ENCODE measurements around the gene PACC1. TPM values are rescaled to one million over a fixed set of nuclear protein-coding genes. Genes with fewer than 3 reads are reported as not detected.

Gene PACC1
- total and polyA plus RNA-seq, 10 of the 15 experiments (the other 5 are each of a cell fraction or from before 2014, with no cell fraction given) = 16.1 to 29.7 (median 19.3) TPM

DNA sequence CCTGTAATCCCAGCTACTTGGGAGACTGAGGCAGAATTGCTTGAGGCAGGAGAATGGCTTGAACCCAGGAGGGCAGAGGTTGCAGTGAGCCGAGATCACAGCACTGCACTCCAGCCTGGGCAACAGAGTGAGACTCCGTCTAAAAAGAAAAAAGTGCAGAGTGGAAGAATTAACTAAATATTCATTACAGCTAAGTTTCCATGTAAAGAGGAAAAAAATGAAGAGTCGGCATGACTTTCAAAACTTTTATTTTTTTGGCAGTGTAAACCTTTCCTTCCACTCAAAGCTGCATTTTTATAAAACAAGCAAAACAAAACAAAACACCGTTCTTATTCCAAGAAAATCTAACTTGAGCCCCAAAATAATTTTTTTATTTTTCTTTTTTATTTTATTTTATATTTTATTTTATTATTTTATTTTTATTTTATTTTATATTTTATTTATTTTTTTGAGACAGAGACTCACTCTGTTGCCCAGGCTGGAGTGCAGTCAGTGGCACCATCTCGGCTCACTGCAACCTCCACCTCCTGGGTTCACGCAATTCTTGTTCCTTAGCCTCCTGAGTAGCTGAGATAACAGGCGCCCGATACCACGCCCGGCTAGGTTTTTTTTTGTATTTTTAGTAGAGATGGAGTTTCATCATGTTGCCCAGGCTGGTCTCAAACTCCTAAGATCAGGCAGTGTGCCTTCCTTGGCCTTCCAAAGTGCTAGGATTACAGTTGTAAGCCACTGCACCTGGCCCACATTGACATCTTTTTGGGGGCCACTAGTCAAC lies 62.9 kb downstream of the PACC1 start:
- in situ Hi-C loops (cut with MboI) = no loop called here

More for the DNA sequence above, 62.9 kb downstream of the PACC1 start:
- 95% methylated on average over 10 of the region's 10 CpGs for WGBS (ENCODE audit: insufficient coverage, insufficient replicate concordance, low lambda C conversion rate, missing lambda C conversion rate)
- ChIA-PET SMC1A (ENCODE audit: uncharacterized antibody, unreplicated experiment) (interaction anchor here (0.9 to 1.3 kb wide), 5 partner anchors 13 to 281 kb away, joined by 3 read pairs; no protein-coding TSS in a partner anchor), RAD21 (ENCODE audit: unreplicated experiment) (interaction anchor here (1.1 to 1.6 kb wide), 3 partner anchors 35 to 104 kb away, joined by 3 to 5 read pairs (median 3); no protein-coding TSS in a partner anchor), POLR2A (interaction anchor here (0.6 kb wide), 1 partner anchor 35 kb away, joined by 5 read pairs; no protein-coding TSS in a partner anchor), CTCF (interaction anchor here (0.9 to 1.8 kb wide), 6 partner anchors 9 to 288 kb away, joined by 3 to 9 read pairs (median 4); no protein-coding TSS in a partner anchor)
- TF ChIP-seq RUNX3 (IDR thresholded peaks at IDR 0.05; ENCODE audit: low read length) (no peak), TBL1XR1 (IDR thresholded peaks at IDR 0.05; ENCODE audit: low read depth, low read length) (no peak), SUPT20H (IDR thresholded peaks at IDR 0.05; ENCODE audit: borderline replicate concordance, control insufficient read depth, low read depth, low read length) (no peak), EZH2 (IDR thresholded peaks at IDR 0.05; ENCODE audit: borderline replicate concordance, control insufficient read depth, low read depth, low read length) (no peak), SMC3 (IDR thresholded peaks at IDR 0.05; ENCODE audit: borderline replicate concordance, low read length) (no peak), IKZF2 (IDR thresholded peaks at IDR 0.05) (no peak), NFIC (IDR thresholded peaks at IDR 0.05; ENCODE audit: low read depth, low read length) (no peak), MYB (IDR thresholded peaks at IDR 0.05; ENCODE audit: borderline replicate concordance, low read depth, low read length) (no peak), SREBF2 (IDR thresholded peaks at IDR 0.05; ENCODE audit: low read length) (no peak), SIX5 (IDR thresholded peaks at IDR 0.05; ENCODE audit: low read depth, low read length, severe bottlenecking) (no peak), POLR2AphosphoS2 (IDR thresholded peaks at IDR 0.05; ENCODE audit: low read depth, low read length) (no peak), ZZZ3 (IDR thresholded peaks at IDR 0.05; ENCODE audit: control insufficient read depth, insufficient read length, low read depth) (no peak), IKZF1 (conservative IDR thresholded peaks at IDR 0.05) (no peak)
- TF ChIP-seq, protein P1, sequence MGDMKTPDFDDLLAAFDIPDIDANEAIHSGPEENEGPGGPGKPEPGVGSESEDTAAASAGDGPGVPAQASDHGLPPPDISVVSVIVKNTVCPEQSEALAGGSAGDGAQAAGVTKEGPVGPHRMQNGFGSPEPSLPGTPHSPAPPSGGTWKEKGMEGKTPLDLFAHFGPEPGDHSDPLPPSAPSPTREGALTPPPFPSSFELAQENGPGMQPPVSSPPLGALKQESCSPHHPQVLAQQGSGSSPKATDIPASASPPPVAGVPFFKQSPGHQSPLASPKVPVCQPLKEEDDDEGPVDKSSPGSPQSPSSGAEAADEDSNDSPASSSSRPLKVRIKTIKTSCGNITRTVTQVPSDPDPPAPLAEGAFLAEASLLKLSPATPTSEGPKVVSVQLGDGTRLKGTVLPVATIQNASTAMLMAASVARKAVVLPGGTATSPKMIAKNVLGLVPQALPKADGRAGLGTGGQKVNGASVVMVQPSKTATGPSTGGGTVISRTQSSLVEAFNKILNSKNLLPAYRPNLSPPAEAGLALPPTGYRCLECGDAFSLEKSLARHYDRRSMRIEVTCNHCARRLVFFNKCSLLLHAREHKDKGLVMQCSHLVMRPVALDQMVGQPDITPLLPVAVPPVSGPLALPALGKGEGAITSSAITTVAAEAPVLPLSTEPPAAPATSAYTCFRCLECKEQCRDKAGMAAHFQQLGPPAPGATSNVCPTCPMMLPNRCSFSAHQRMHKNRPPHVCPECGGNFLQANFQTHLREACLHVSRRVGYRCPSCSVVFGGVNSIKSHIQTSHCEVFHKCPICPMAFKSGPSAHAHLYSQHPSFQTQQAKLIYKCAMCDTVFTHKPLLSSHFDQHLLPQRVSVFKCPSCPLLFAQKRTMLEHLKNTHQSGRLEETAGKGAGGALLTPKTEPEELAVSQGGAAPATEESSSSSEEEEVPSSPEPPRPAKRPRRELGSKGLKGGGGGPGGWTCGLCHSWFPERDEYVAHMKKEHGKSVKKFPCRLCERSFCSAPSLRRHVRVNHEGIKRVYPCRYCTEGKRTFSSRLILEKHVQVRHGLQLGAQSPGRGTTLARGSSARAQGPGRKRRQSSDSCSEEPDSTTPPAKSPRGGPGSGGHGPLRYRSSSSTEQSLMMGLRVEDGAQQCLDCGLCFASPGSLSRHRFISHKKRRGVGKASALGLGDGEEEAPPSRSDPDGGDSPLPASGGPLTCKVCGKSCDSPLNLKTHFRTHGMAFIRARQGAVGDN (IDR thresholded peaks at IDR 0.05) = no peak
- TF ChIP-seq, protein P2, sequence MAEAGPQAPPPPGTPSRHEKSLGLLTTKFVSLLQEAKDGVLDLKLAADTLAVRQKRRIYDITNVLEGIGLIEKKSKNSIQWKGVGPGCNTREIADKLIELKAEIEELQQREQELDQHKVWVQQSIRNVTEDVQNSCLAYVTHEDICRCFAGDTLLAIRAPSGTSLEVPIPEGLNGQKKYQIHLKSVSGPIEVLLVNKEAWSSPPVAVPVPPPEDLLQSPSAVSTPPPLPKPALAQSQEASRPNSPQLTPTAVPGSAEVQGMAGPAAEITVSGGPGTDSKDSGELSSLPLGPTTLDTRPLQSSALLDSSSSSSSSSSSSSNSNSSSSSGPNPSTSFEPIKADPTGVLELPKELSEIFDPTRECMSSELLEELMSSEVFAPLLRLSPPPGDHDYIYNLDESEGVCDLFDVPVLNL (IDR thresholded peaks at IDR 0.05; ENCODE audit: low read depth, low read length) = no peak
- TF ChIP-seq, protein P3, sequence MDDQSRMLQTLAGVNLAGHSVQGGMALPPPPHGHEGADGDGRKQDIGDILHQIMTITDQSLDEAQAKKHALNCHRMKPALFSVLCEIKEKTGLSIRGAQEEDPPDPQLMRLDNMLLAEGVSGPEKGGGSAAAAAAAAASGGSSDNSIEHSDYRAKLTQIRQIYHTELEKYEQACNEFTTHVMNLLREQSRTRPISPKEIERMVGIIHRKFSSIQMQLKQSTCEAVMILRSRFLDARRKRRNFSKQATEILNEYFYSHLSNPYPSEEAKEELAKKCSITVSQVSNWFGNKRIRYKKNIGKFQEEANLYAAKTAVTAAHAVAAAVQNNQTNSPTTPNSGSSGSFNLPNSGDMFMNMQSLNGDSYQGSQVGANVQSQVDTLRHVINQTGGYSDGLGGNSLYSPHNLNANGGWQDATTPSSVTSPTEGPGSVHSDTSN (IDR thresholded peaks at IDR 0.05; ENCODE audit: insufficient replicate concordance, low read depth, low read length) = no peak
- no peak overlapping the region for H2AFZ ChIP-seq (ENCODE audit: control insufficient read depth, low read depth, low read length)
- no peaks in the 10 kb centered on the region for H4K20me1 ChIP-seq (ENCODE audit: control insufficient read depth, insufficient read depth)
- FAIRE-seq (no peak), DNase-seq (ENCODE audit: low read depth, low spot score) (no peak), ATAC-seq (no peak)
- H3K4me3 ChIP-seq = no peak overlapping the region
- H3K27me3 ChIP-seq (replicated peaks in 1 of 2; ENCODE audit: control insufficient read depth in 2 of 2, insufficient read depth in 2 of 2, low read length in 1 of 2) = no peaks in the 10 kb centered on the region
- H3K9me3 ChIP-seq (replicated peaks; ENCODE audit: control insufficient read depth, insufficient read depth, low read length) = no peaks in the 10 kb centered on the region
- peaks cover 8 to 27% of the 10 kb centered on the region in 2 experiments for H3K36me3 ChIP-seq (ENCODE audit: control insufficient read depth in 2 of 2, insufficient read depth in 2 of 2, low read length in 1 of 2)
- H3K27ac ChIP-seq (ENCODE audit: control insufficient read depth, insufficient read depth) = no peak overlapping the region
- H3K79me2 ChIP-seq (ENCODE audit: control insufficient read depth, insufficient read depth, low read length) = no peaks in the 10 kb centered on the region
- H3K4me1 ChIP-seq (ENCODE audit: control insufficient read depth, insufficient read depth, low read length) = no peaks in the 10 kb centered on the region
- no peak overlapping the region for H3K4me2 ChIP-seq (ENCODE audit: control insufficient read depth, insufficient read depth)
- no TSS peak for BruUV-seq (replicated peaks)
- no peak overlapping the region for H3K9ac ChIP-seq (ENCODE audit: control insufficient read depth, insufficient read depth, low read length)
- intact Hi-C loops (cut with micrococcal nuclease; ENCODE audit: unreplicated experiment) = no loop called here
